ENCODE results near the gene ZNF609. TPM values are rescaled to one million over a fixed set of nuclear protein-coding genes. Genes with fewer than 3 reads are reported as not detected.

Gene ZNF609
- total and polyA plus RNA-seq, 10 of the 15 experiments (the other 5 are each of a cell fraction or from before 2014, with no cell fraction given), result 5.1 to 35.3 (median 13.6) TPM

DNA sequence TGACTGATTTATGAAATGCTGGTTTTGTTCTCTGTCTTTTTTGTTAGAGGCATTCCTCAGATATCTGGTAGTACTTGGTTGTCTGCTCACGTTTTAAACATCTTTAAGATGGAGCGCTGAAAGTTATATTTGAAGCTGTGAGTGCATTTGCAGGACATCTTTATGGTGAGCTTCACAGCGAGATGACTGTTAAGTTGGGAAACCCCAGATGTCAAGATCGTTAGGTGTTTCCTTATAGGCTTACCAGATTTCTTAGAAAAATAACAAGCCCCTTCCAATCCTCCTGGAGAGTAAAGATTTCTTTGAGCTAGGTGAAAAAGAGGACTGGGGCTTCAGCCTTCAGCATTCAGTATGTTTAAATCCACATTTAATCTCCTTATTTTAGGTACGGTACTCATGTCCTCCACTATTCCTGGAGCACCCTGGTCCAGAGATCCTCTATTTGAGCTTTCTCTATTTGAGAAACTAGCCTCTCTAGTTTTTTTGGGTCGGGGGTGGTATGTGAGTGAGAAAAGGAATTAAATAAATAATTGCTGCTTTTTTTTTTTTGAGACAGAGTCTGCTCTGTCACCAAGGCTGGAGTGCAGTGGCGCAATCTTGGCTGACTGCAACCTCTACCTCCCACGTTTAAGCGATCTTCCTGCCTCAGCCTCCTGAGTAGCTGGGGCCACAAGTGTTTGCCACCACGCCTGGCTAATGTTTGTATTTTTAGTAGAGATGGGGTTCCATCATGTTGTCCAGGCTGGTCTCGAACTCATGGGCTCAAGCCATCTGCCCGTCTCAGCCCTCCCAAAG is 72.3 kb downstream of the ZNF609 start:
- Histone ChIP-seq H3K4me1 (ENCODE audit: control insufficient read depth, insufficient read depth, low read length) (peaks cover 19% of the 10 kb centered on the region), H4K20me1 (ENCODE audit: control insufficient read depth, insufficient read depth) (no peaks in the 10 kb centered on the region), H3K79me2 (ENCODE audit: control insufficient read depth, insufficient read depth, low read length) (peaks cover 79% of the 10 kb centered on the region), H3K4me2 (ENCODE audit: control insufficient read depth, insufficient read depth) (no peak overlapping the region), H3K36me3 (ENCODE audit: control insufficient read depth in 2 of 2, insufficient read depth in 2 of 2, low read length in 1 of 2) (peaks cover 1 to 6% of the 10 kb centered on the region in 2 experiments; a peak in 3 of 4 replicates), H3K9me3 (replicated peaks; ENCODE audit: control insufficient read depth, insufficient read depth, low read length) (no peaks in the 10 kb centered on the region; the same call in 2 of the 3 replicates), H3K27ac (ENCODE audit: control insufficient read depth, insufficient read depth) (no peak overlapping the region), H2AFZ (ENCODE audit: control insufficient read depth, low read depth, low read length) (no peak overlapping the region), H3K9ac (ENCODE audit: control insufficient read depth, insufficient read depth, low read length) (no peak overlapping the region), H3K4me3 (no peak overlapping the region), H3K27me3 (replicated peaks in 1 of 2; ENCODE audit: control insufficient read depth in 2 of 2, insufficient read depth in 2 of 2, low read length in 1 of 2) (no peaks in the 10 kb centered on the region)
- DNase-seq (ENCODE audit: low read depth, low spot score), result no peak
- ChIA-PET RAD21 (ENCODE audit: unreplicated experiment) (interaction anchor here (0.7 to 1.4 kb wide), 4 partner anchors 10 to 86 kb away, joined by 3 to 4 read pairs (median 3); no protein-coding TSS in a partner anchor), CTCF (interaction anchor here (0.8 to 1.4 kb wide), 3 partner anchors 20 to 29 kb away, joined by 3 to 4 read pairs (median 4); no protein-coding TSS in a partner anchor), POLR2A (interaction anchor here (0.8 to 2.7 kb wide), 2 partner anchors 10 to 25 kb away, joined by 3 to 12 read pairs; no protein-coding TSS in a partner anchor), SMC1A (ENCODE audit: uncharacterized antibody, unreplicated experiment) (interaction anchor here (0.6 to 3.3 kb wide), 6 partner anchors 11 to 103 kb away, joined by 3 to 13 read pairs (median 4); no protein-coding TSS in a partner anchor)
- in situ Hi-C loops (cut with MboI) (no loop called here), intact Hi-C loops (cut with micrococcal nuclease; ENCODE audit: unreplicated experiment) (no loop called here)
- no TSS peak for BruUV-seq (replicated peaks)
- 75% methylated on average over 12 of the region's 12 CpGs for WGBS (ENCODE audit: insufficient coverage, insufficient replicate concordance, low lambda C conversion rate, missing lambda C conversion rate)
- no peak for TF ChIP-seq ATF7 (IDR thresholded peaks at IDR 0.05; ENCODE audit: low read depth)
- TF ChIP-seq CHD1 (IDR thresholded peaks at IDR 0.05; ENCODE audit: low read depth, low read length), result no peak
- TF ChIP-seq SREBF1 (IDR thresholded peaks at IDR 0.05; ENCODE audit: low read length), result no peak
- TF ChIP-seq, protein P1, sequence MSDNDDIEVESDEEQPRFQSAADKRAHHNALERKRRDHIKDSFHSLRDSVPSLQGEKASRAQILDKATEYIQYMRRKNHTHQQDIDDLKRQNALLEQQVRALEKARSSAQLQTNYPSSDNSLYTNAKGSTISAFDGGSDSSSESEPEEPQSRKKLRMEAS (IDR thresholded peaks at IDR 0.05; ENCODE audit: low read depth, low read length), result no peak
- TF ChIP-seq WRNIP1 (IDR thresholded peaks at IDR 0.05; ENCODE audit: borderline replicate concordance, low read depth, low read length), result no peak
- TF ChIP-seq SREBF2 (IDR thresholded peaks at IDR 0.05; ENCODE audit: low read length), result no peak
- no peak for TF ChIP-seq SIN3A (IDR thresholded peaks at IDR 0.05; ENCODE audit: low read depth, low read length)
- TF ChIP-seq RFX5 (IDR thresholded peaks at IDR 0.05; ENCODE audit: low read depth, low read length), result no peak
- TF ChIP-seq CHD2 (IDR thresholded peaks at IDR 0.05; ENCODE audit: borderline replicate concordance, low read depth, low read length), result no peak
- TF ChIP-seq YBX1 (IDR thresholded peaks at IDR 0.05), result no peak
- ATAC-seq, result no peak
- FAIRE-seq, result no peak
